NCI-H1105 treated with DMSO at 0.1 percent for 48 hours (cell line): ENCODE results near the gene HES1.

ENCODE experiments used
- DNase-seq: peaks from one replicate; lab custom pipeline; 2025; lab: John Stamatoyannopoulos, UW

Gene HES1

DNA sequence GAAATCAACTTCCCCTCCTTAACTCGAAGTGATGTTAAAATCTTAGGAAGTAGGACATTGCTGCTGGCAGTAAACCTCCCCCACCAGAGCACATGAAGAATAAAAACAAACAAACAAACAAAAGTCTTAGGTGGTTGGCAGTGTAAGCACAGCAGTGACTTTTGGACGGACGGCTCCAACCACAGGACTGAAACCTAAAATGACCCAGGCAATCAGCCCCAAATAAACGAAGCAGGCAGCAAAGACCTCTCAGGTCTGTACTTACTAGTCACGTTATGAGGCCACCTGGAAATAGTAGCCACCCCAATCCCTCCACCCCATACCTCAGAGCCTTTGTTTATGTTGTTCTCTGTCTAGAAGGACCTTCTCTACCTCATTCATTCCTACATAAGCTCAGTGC lies 33.5 kb upstream of the HES1 start:
- DNase-seq = no peak

DNA sequence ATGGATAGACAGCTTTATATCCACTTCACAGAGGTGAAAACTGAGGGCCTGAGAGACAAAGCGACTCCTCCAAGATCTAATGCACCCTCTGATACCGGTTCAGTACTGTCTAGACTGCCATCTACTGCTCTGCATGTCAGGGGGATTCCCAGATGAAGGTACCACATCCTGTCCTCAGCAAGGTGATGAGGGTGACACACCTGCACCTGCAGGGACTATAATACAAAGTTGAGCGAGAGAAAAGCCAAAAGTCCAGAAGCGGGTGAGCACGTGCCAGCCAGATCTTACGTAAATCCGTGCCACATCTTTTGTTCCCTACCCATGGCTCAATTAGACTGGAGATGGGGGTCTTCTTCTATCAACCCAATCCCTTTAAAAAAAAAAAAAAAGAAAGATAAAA lies 32.4 kb upstream of the HES1 start:
- no peak for DNase-seq

DNA sequence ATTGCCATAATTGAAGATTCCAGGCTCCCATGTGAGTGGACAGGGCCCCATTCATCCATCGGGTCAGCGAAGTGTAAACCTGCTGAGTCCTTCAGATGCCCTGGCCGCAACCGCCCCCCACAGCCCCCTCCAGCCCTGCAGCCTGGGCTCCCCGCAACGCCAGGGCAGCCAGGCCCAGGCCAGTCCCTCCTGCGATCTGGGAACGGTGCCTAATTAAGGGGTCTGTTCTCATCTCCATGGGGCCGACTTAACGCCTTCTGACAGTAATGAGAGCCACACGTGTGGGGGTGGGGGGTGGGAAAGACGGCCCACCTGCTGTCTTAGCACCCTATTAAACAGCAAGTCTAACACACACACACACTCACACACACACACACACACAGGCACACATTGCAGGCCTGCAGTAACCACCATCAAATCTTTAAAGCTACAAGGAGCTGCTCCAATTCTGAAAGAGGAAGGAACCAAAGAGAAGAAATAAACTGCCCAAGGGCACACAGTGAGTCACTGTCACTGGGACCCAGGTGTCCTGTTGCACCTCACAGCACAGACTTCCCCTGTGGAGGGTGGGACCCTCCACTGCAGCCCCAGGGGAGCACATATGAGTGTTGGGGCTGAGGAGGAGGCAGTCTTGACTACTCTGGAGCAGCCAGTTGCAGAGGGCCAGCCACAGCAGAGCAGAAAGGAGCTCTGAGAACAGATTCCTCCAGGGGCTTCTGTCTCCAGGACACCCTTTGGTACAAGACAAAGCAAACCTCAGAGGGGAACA lies 31.8 kb upstream of the HES1 start:
- peak; percentile 45 for DNase-seq

DNA sequence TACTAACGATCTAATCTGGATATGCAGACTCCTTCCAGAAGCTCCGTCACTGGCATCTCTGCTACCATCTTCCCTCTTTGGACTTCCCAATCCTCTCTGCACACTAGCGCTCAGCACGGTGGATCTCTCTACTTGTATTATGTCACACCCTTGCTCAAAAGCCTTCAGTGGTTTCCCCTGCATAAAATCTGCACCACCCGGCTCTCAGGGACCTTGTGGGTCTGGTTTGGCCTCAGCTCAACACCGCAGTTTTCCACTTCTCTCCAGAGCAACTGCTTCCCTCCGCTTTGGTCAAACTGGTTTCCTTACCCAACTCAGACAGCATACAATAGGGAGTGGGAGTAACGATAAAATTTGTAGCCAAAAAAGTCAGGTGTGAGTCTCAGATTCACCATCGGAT lies 30.7 kb upstream of the HES1 start:
- no peak for DNase-seq

- no peak for DNase-seq
These were observed 28.8 kb upstream of the HES1 start for GRCh38 chr3:194107107-194107506.

GRCh38 chr3:194109192-194109863 lies 26.6 kb upstream of the HES1 start:
- no peak for DNase-seq

- no peak for DNase-seq
These were observed 25.5 kb upstream of the HES1 start for GRCh38 chr3:194110483-194110882.

DNA sequence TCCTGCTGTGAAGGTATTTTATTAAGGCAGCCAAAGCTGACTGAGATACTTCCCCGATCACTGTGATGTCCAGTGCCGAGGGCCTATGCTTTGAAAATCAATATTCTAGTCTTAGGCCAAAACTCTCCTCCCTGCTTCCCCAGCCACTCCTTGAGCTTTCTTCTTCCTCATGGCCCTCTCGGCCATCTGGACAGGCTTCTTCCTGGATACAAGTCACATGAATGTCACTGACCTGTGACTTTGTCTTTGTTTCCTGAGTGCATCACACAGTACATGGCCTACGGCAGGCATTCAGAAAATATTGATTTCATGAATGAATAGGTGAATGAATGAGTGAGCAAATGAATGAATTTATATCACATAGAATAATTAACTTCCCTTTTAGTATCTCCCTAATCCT lies 24.6 kb upstream of the HES1 start:
- DNase-seq = no peak

DNA sequence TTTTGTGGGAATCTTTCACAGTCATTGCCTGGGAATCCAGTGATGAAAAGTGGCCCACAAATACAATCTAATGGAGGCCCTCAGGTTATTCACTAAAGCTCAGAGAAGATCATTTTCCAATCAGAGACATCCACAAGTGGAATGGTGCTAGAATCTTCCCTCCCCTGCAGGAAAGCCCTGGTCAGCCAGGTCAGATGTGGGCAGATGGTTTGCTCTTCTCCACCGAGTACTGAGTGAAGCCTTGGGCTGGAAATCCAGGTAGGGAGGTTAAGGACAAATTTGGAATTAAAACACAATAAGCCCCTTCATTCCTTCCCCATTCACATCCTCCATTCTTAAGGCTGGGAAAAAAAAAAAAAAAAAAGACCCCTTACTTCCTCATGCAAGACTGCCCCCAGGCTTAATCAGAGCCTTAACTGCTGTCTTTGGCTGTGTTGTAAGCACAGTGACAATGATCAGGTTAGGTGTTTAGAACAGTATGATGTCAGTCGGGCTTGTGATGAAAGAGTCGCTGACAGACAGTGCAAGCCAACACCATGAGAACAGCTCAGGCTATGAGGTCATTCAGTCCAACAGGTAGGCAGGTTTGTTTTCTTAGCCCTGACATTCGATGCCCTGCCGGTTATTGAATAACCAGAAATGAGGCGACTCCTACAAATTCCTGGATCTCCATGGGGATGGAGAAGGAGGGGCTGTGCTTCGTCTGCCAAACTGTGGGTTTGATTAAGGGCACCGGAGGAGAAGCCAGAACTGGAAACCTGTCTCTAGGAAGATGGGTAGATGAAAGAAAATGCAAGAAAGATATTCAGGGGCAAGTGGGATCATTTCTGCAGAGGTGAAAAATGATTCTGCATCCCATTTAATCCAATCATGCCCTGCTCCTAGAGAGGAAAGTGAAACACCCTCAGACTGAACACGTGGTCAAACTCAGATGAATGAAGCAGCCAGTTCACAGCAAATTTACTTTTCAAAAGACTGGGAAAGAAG lies 23.5 kb upstream of the HES1 start:
- DNase-seq = peak; percentile 91

- no peak for DNase-seq
These were observed 21.8 kb upstream of the HES1 start for GRCh38 chr3:194114123-194114522.

GRCh38 chr3:194117104-194117845 lies 18.7 kb upstream of the HES1 start:
- no peak for DNase-seq

DNA sequence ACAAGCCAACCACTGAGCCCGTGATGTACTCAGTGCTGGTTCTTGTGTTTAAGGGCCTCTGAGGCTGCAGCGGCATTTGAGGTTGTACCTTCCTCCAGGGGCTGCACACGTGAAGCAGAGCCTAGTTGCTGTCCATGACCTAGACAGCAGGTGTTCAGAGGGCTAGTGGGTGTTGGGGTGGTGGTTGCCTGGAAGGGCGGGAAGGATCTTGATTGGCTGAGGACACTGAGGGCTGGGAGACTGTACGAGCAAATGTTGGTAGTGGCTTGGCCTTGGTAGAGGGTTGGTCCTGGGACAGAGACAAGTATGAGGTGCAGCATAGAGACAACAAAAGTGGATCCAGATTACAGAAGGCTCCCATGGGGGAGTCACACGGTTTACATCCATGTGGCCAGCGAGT lies 17.0 kb upstream of the HES1 start:
- no peak for DNase-seq

DNA sequence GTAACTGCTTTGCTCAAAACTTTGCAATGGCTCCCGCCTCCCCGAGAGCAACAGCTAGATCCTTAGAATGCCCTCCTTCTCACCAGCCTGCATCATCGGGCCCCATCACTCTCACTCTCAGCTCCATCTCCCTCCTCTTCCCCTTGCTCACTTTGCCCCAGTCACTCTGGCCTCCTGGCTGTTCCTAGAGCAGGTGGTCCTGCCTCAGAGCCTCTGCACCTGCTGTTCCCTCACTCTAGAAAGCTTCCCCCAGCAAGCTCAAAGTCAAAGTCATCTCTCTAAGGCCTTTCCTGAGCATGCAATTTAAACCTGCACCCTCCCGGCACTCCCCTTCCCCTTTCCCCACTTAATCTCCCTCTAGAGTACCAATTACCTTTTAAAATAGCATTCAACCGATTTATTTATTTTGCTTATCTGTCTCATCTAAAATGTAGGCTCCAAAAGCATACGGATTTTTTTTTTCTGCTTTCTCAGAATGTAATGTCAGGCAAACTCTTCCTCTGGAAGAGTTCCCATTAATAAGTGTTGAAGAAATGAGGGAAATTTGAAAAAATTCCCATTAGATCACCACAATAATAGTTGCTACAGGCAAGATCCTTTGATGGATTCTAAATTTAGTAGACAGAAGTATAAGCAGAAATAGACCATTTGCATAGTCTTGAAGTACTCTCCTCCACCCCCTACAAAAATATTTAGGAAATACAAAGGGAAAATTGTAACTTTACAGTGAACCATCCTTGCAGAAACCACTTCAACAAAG lies 15.9 kb upstream of the HES1 start:
- DNase-seq = peak; percentile 61

GRCh38 chr3:194120789-194121770 lies 14.9 kb upstream of the HES1 start:
- no peak for DNase-seq

DNA sequence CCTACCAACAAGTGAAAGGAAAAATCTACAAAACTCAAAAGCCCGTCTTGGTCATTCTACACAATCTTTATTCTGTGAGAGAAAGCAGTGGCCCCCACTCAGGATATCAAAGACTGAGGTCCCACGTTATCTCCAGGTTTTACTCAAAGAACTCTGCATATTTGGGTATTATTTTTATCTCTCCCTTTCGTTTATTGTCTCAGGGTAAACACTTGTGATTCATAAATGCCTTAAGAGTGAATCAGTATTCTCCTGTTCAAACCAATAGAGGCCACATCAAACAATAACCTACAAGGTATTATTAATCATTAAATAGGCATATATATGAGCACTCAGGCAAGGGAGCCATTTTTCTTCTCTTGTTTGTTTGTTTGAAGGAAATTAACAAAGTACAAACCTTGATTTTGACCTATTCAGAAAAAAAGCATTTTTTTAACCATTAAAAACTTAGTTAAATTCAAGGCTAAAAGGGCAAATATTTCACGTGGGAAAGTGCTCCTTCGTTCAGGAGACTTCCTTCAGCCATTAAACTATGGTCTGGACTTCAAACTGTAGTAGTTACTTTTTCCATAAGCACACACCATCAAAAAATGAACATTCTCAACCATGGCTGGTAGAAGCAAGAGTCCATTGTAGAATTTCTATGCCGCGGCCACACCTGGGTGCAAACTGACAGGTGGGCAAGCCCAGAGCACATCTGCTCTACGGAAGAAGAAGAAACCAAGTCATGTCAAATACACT lies 13.9 kb upstream of the HES1 start:
- DNase-seq = no peak

GRCh38 chr3:194123726-194124125 lies 12.2 kb upstream of the HES1 start:
- DNase-seq = peak; percentile 48

DNA sequence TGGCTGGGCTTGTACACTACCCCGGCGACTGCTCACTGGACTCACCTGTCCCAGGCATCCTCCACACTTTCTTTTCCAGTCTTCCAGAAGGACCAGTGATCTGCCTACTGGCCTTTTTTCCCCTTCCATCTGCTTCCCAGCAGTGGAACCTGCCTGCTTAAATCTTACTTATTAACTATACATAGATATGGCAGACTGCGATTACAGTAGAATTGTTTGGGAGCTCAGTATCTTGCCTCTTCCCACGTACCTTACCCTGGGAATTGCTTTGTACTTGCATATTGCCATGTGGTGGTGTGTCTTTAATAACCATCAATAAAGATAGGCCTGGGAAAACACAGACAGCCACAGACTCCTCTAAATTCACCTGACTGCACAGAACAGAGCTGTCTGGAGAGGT lies 11.8 kb upstream of the HES1 start:
- no peak for DNase-seq

DNA sequence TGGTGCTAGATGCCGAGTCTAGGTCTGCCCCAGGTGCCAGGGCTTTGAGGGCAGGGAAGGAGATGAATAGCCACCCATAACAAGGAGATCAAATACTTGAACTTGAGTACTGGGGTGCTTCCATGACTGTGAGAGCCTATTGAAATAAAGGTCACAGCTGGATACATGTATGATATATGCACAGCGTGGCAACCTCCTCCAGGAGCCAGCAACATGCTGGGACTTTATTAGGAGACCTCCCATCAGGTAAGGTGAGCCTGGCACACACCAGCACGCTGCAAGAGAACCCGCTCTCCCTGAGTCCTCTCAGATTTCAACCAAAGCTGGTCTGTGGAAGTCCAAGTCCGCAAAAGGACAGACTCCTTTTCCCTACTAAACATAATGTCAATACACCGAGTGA lies 10.5 kb upstream of the HES1 start:
- DNase-seq = no peak

GRCh38 chr3:194126790-194127189 lies 9.2 kb upstream of the HES1 start:
- no peak for DNase-seq
